KMS-11 (cell line): ENCODE measurements around the gene ZNHIT1.

ENCODE experiments used
- H2AFZ ChIP-seq: fragments of 200-600 bp; sonication (generic); 2 replicates; pipeline ENCODE4 v1.6.1; 2016; ENCODE audit warnings: antibody characterized with exemption, mixed run types, low read depth
- H3K27ac ChIP-seq: fragments of 200-600 bp; sonication (generic); 2 replicates; pipeline ENCODE4 v1.6.1; 2016; ENCODE audit warnings: mild to moderate bottlenecking, mixed run types
- H3K27me3 ChIP-seq: fragments of 200-600 bp; sonication (generic); 2 replicates; pipeline ENCODE4 v1.6.1; 2017; ENCODE audit warnings: mild to moderate bottlenecking, low read depth, mixed run types, moderate library complexity; ENCODE audit not compliant: insufficient read depth
- H3K36me3 ChIP-seq: fragments of 200-600 bp; sonication (generic); 2 replicates; pipeline ENCODE4 v1.6.1; 2017; ENCODE audit warnings: mild to moderate bottlenecking, mixed run types; ENCODE audit not compliant: insufficient read depth
- H3K4me1 ChIP-seq: fragments of 200-600 bp; sonication (generic); 2 replicates; pipeline ENCODE4 v1.6.1; 2016; ENCODE audit warnings: mild to moderate bottlenecking, low read depth, mixed run types; ENCODE audit not compliant: poor library complexity, severe bottlenecking
- H3K4me2 ChIP-seq: fragments of 200-600 bp; sonication (generic); 2 replicates; pipeline ENCODE4 v1.7.0; 2016; ENCODE audit warnings: mild to moderate bottlenecking, mixed run types
- H3K4me3 ChIP-seq: fragments of 200-600 bp; sonication (generic); IDR thresholded peaks from 2 replicates; pipeline ENCODE4 v1.6.1; 2017; ENCODE audit warnings: low read depth, low read length, mixed read lengths; ENCODE audit not compliant: insufficient read depth
- H3K79me2 ChIP-seq: fragments of 200-600 bp; sonication (generic); 2 replicates; pipeline ENCODE4 v1.6.1; 2016; ENCODE audit warnings: low read depth, mixed run types; ENCODE audit not compliant: insufficient read depth
- H3K9ac ChIP-seq: fragments of 200-600 bp; sonication (generic); 2 replicates; pipeline ENCODE4 v1.6.1; 2016; ENCODE audit warnings: mild to moderate bottlenecking, mixed run types
- H4K20me1 ChIP-seq: fragments of 200-600 bp; sonication (generic); 2 replicates; pipeline ENCODE4 v1.6.1; 2016; ENCODE audit warnings: mild to moderate bottlenecking, mixed run types; ENCODE audit not compliant: insufficient read depth
- CTCF ChIP-seq: fragments of 200-600 bp; sonication (generic); conservative IDR thresholded peaks from 2 replicates; pipeline ENCODE4 v1.6.1; 2017; ENCODE audit warnings: low read depth, mild to moderate bottlenecking, antibody characterized with exemption, low read length, moderate library complexity, mixed read lengths

ZNHIT1 gene

GRCh38 chr7:101232141-101232850, 14.3 kb downstream of the ZNHIT1 start:
- no peak for TF ChIP-seq CTCF
- H2AFZ ChIP-seq = no peak overlapping the region
- no peaks in the 10 kb centered on the region for H3K27me3 ChIP-seq
- H3K4me1 ChIP-seq = no peaks in the 10 kb centered on the region
- no peaks in the 10 kb centered on the region for H4K20me1 ChIP-seq
- no peaks in the 10 kb centered on the region for H3K36me3 ChIP-seq
- H3K9ac ChIP-seq = no peak overlapping the region
- H3K79me2 ChIP-seq = no peaks in the 10 kb centered on the region
- no peak overlapping the region for H3K4me3 ChIP-seq
- no peak overlapping the region for H3K27ac ChIP-seq
- no peak overlapping the region for H3K4me2 ChIP-seq

- no peak for TF ChIP-seq CTCF
- H3K79me2 ChIP-seq = no peaks in the 10 kb centered on the region
- no peak overlapping the region for H2AFZ ChIP-seq
- no peaks in the 10 kb centered on the region for H4K20me1 ChIP-seq
- H3K36me3 ChIP-seq = no peaks in the 10 kb centered on the region
- H3K4me1 ChIP-seq = no peaks in the 10 kb centered on the region
- no peak overlapping the region for H3K4me2 ChIP-seq
- H3K4me3 ChIP-seq = no peak overlapping the region
- no peak overlapping the region for H3K27ac ChIP-seq
- no peaks in the 10 kb centered on the region for H3K27me3 ChIP-seq
- no peak overlapping the region for H3K9ac ChIP-seq
Measured at GRCh38 chr7:101233907-101234547, 16.1 kb downstream of the ZNHIT1 start.

- no peak overlapping the region for H3K9ac ChIP-seq
- H2AFZ ChIP-seq = no peak overlapping the region
- no peak overlapping the region for H3K4me2 ChIP-seq
- H3K4me3 ChIP-seq = no peak overlapping the region
- no peak overlapping the region for H3K27ac ChIP-seq
- no peaks in the 10 kb centered on the region for H3K79me2 ChIP-seq
- no peaks in the 10 kb centered on the region for H4K20me1 ChIP-seq
- TF ChIP-seq CTCF = no peak
- H3K4me1 ChIP-seq = no peaks in the 10 kb centered on the region
- H3K27me3 ChIP-seq = no peaks in the 10 kb centered on the region
- H3K36me3 ChIP-seq = no peaks in the 10 kb centered on the region
Measured at GRCh38 chr7:101234636-101235035, 16.7 kb downstream of the ZNHIT1 start.

- Histone ChIP-seq H3K36me3 (no peaks in the 10 kb centered on the region), H3K4me1 (no peaks in the 10 kb centered on the region), H3K27me3 (no peaks in the 10 kb centered on the region), H3K4me2 (no peak overlapping the region), H4K20me1 (no peaks in the 10 kb centered on the region), H2AFZ (no peak overlapping the region), H3K4me3 (no peak overlapping the region), H3K79me2 (no peaks in the 10 kb centered on the region), H3K27ac (no peak overlapping the region), H3K9ac (no peak overlapping the region)
- peak; percentile 31; the same call in 1 of the 2 replicates for TF ChIP-seq CTCF
Measured at GRCh38 chr7:101235050-101235449, 17.1 kb downstream of the ZNHIT1 start.
